GM19023 (cell line): ENCODE data around the gene SLC22A5.
"Not testable (repeated sequence)": the region's sequence is repeated elsewhere in the genome, so short reads cannot be mapped to it uniquely, and the experiment has no call there.

Experiments used
- ATAC-seq: cut with Tn5 transposase; IDR thresholded peaks from one replicate; pipeline ENCODE4 v1.9.1; 2021; ENCODE audit warnings: mild to moderate bottlenecking, moderate library complexity; ENCODE audit not compliant: unreplicated experiment

The SLC22A5 gene

DNA sequence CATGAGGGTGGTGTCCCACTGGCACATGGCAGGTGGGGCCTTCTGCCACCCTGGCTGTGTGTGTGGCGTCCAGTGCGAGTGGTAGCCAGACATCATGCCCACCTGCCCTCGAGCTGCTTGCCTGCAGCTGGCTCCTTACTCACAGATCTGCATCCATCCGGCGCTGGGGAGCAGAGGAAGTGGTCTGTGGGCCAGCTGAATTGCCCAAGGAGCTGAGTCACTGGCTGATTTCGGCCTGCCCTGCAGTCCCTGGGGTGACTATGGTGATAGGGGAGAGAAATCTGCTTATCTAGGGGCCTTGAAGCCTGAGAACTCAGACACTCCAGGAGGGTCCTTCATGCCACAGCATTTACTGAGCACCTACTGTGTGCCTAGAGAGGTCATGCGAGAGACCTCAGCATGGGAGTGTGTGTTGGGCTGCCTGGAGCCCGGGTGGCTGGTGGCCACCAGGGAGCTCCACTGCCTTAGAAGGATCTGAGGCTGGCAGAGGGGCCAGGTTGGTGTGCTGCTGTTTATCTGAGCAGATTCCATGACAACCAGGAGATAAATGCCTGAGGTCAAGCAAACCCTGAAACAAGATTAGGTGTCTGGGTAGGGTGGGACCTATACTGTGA lies 57.1 kb downstream of the SLC22A5 start:
- ATAC-seq, result peak; percentile 34

DNA sequence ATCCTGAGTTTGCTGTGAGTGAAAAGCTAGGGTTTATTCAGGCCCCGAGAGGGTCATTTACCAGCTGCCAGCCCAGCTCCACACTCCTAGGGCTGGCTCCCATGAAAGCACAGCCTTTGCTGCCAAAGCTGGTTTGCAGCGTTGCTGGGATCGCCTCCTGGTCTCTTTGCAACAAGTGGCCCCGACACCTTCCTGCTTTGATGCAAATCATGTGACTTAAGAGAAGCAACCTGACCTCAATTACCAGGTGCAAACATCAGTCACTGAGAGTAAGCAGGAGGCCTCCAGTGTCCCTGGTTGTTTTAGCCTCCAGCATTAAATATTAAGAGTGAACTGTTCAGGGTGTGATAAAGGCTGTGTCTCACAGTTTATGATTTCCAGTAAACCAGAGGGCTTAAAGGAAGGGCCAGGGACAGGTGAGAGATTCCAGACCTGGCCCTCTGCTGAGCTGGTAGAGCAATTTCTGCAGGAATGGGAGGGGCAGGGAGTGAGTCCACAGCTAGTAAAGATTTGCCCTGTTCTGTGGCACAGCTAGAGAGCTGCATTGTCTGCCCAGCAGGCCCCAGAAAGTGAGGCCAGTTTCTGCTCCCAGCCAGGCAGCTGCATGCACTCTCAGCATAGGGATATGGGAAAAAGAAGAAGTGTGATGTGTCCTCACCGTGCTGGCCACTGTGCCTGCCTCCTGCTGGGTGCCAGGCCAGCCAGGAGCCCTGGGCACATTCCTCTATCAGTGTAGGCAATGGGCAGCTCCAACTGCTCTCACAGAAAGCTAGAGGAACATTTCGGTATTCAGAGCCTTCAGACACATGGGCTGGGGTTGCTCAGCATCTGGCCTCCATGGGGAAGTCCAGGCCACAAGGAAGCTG lies 58.0 kb downstream of the SLC22A5 start:
- ATAC-seq, result no peak

DNA sequence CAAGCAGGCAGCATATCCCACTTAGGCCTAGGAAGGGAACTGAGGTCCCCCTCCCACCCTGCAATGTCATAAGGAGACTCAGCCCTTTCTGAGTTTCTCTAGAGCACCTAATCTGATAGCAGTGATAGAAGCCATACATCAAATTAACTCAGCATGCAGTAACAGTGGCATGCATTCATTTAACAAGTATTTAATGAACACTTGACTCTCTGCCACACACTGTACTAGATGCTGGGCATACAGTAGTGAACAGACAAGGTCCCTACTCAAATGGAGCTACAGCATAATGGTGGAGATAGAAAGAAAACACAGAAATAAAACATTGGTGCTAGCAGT lies 58.6 kb downstream of the SLC22A5 start:
- ATAC-seq, result no peak

DNA sequence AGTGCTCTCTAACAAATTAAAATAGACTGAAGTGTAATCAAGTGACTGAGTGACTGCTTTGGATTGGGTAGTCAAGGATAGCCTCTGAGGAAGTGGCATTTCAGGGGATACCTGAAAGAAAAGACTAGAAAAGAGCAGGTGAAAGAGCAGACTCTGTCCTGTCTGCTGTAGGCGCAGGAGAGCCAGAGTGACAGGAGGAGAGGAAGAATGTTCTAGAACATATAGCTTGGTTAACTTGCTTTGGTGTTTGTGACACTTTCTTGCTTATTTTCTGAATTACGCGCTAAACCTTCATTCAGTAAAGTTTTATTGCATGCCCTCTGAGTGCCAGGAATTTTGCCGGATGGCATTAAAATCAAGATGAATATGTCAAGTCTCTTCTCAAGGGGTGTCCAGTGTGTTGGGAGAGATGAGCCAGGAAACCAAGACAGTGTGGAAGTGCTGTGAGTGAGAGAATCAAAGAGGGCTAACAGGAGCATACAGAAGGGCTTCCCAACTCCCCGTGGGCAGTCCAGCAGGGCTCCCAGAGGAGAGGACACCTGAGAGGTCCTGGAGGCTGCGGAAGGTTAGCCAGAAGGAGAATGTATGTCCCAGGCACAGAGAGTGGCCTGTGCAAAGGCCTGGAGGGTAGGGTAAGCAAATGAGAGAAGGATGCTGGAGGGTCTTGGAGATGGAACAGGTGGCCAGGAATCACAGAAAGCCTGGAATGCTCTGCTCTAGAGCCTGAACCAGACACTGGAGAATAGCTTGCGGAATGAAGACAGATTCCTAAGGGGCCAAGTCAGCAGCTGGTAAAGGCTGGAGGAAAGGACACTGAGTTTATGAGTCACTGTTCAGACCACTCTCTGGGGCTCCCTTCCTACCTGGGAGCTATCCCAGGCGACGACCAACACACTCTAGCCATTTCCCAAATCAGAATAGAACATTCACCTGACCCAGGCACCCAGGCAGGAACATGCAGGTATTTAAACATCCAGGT lies 59.3 kb downstream of the SLC22A5 start:
- no peak for ATAC-seq

DNA sequence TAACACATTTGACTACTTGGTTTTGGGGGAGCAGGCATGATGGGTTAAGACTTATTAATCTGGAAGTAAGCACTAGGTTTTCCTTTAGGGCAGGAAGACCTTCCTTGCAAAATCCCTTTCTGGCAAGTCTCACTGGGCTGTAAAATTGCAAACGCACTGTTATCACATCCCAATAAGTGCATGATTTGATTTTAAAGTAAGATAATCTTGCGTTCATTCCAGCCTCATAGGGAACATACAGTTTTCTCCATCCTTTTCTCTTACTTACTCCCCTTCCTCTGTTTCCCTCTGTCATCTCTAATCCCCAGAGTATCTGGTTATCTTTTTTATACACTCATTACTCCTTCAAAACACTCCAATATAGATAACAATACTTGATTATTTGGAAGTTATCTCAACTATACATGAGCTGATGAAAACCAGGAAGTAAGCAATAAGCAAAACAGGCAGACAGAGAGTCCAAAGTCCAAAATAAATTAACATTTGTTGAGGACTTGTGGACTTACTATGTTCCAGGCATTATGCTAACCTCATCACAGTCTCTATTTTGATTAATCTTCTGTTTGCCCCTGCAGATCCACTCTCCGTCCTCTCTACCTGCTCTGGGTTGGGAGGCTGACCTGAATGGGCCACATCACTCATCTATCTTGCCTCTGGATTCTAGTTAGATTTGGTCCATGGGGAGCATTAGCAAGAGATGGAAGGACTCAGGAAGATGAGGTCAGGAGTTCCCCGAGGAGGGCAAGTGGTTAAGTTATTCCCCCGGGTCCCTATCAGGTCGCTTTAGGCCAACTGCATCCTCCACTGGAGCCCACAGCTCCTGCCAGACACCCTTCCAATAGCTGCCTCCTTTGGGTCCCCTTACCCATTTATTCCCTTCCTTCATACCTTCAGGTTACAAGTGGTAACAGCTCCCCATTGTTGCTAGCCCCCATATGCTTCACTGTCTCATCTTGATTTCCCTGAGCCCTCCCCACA lies 60.2 kb downstream of the SLC22A5 start:
- no peak for ATAC-seq

DNA sequence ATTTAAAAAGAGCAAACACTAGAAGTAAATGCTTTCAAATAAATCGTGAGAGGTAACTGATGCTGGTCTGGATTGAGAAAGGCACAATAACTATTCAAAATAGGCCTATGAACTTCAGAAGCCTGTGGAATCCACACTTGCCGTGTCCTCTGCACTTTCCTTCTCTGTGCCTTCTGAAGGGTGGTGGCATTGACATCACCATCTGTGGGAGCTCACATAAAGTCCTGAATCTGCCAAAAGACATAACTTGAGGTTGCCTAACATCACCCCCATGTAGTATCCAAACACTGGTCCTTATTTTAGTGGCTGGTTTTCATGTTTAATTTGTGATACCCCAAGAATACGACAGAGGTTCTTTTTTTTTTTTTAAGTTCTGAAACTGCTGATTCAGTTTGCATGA lies 61.2 kb downstream of the SLC22A5 start:
- ATAC-seq, result no peak

DNA sequence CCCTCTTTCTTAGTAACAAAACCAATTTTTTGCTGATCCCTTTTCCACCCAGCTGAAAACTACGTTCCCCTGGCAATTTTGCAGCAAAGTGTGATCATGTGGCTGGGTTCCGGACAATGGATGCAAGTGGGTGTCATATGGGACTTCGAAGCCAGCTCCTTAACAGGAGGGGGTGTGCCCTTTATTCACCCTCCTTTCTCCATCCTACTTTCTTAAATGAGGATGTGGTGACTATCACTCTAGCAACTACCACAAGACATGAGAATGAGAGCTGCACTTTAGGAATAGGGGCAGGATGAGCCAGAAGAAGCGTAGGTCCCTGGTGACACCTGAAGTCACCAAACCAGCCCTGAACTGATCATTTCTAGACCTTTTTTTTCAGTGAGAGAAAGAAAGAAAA lies 62.1 kb downstream of the SLC22A5 start:
- no peak for ATAC-seq

DNA sequence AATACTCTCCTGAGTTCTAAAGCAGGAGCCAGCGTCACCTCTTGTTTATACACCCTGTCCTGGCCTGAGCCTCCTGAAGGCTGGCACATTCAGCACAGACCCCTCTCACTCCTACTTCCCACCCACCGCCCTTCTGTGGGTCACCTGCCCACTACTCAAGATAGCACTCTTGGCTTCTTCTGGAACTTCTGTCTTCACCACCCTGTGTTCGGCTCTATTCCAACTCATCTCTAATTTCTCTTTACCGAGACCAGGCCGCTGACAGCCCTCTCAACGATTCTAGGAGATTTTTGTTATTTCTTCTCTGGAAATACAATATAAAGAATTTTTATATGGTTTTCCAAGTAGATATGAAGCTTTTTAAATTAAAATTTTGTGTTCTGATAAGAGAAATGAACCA lies 63.6 kb downstream of the SLC22A5 start:
- ATAC-seq, result no peak

DNA sequence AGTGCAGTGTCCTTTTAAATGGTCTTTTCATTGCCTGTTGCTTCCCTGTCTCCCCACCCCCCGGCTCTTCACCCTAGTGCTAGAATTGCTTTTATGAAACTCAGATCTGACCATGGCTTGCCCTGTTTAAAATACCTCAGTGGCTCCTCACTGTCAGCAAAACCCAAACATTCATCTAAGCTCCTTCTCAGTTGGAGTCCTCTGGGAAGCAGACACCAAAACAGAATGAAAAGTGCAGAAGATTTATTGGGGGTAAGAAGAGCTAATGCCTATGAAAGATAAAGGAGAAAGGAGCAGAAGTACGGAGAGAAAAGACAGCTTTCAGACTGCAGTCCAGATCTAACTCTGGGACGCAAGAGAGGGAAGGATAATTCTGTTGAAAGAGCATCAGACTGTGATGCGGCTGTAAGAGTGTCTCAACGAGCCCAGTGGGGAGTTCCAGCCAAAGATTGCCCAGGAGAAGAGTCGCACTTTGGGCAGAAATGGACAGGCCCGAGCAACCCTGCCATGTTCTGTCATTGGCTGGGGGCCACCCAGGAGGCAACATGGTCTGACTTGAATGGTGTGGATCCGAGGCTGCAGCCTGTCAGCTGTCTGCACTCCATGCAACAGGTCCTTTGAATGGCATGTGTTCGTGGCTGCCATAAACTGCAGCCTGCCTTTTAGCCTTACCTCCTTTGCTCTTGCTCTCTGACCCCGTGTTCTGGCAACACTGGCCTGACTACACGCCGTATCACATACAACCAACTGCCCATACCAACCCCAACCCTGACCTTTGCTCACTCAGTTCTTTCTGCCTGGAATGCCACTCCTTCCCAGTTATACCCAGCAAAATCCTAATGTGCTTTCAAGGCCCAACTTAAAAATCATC lies 65.1 kb downstream of the SLC22A5 start:
- ATAC-seq, result no peak

DNA sequence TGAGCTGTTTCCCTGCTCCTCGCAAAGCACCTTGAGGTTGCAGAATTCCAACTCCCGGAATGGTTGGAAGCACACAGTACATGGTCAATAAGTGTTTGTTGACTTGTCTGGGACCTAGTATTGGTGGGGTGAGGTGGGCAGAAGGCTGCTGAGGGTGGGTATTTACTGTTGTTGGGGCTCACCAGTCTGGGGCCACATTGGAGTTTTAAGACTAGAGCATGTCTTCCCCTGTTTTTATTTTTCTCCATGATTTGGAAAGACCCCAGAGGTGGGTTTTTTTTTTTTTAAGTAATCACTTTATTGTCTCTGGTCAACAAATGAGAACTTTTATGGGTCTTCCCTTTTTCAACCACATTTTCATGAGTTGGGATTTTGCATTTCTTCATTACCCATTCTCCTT lies 65.9 kb downstream of the SLC22A5 start:
- ATAC-seq, result no peak

DNA sequence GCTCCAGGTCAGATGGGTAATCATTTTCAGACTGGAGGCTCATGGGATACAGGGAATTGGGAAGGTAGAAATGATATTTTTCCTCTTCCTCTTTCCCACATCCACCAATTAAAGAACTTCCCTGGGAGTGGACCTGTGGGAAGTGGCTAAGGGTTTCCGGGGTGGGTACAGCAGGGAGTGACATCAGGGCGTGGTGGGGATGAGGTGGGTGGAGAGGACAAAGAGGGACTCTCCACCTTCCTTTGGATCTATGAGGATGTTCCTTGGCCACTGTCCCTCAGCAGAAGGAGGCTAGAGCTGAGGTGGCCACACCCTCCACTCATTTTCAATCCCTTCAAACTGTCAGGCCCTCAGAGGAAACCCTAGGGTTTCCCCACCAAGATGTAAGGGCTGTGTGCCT lies 66.4 kb downstream of the SLC22A5 start:
- no peak for ATAC-seq

DNA sequence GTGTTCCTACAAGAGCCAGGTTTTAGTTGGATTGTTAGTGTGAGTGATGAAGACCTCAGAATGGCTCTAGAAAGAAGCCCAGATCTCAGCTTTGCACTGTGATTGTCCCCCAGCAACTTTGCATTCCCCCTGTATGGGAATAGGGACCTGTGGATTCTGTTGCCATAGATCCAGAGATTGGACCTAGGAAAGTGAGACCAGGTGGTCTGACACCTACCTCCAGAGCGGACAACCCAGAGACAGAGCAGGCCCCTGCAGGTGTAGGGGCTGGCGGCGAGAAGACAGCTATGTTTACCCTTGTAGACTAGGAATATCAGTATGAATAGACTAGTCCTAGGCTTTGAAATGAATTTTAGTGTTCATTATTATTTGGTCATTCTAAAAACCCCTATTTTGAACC lies 67.4 kb downstream of the SLC22A5 start:
- no peak for ATAC-seq

DNA sequence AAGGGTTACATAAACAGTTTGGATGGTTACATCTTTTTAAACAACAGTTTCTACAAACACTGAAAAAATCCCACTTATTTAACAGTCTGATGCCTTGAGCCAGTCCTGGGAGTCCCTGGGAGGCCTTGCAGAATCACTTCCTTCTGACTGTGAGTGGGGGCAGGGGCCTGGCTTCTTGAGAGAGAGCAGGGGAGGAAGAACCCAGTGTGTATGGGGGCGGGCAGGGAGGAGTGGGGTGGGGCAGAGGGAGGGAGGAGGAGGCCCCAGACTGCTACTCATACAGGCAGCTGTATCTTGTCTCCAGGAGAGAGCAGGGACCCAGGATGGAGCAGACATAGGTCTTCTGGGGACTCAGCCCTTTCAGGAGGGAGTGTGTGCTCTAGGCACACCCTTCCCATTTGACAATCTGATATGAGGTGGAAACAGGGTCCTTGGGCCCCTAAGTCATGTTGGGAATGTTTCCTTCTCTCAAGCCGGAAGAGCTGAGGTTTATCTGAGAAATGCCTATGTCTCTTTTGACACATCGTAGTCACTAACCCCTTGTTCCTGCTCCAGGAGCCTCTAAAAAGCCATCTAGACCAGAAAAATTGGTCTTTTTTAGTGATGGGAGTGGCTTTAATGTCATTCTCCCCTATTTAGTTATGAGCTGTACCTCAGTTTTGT lies 68.2 kb downstream of the SLC22A5 start:
- peak; percentile 82 for ATAC-seq

DNA sequence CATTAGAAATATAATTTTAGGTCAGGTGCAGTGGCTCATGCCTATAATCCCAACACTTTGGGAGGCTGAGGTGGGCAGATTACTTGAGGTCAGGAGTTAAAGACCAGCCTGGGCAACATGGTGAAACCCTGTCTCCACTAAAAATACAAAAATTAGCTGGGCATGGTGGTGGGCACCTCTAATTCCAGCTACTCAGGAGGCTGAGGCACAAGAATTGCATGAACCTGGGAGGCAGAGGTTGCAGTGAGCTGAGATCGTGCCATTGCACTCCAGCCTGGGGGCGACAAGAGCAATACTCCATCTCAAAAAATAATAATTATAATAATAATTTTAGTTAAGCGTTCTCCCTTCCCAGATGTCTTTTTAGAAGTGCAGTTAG lies 68.7 kb downstream of the SLC22A5 start:
- ATAC-seq, result not testable (repeated sequence)

DNA sequence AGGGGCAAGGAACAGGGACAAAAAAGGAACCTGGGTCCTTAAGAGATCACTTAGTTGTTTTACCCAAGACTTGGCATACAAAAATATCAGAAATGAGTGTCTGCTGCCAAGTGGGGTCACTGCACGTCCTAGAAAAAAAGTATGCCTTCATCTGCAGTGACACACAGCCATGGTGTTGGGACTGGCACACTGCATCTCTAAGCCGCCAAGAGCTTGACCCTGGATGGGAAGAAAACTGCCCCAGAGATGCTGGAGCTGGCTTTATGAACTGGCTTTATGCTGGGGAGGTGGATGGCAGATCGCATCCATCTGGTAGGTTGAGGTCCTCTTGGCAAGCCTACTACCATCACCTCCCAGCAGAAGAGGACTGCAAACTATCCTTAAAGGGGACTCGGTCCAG lies 69.4 kb downstream of the SLC22A5 start:
- no peak for ATAC-seq

DNA sequence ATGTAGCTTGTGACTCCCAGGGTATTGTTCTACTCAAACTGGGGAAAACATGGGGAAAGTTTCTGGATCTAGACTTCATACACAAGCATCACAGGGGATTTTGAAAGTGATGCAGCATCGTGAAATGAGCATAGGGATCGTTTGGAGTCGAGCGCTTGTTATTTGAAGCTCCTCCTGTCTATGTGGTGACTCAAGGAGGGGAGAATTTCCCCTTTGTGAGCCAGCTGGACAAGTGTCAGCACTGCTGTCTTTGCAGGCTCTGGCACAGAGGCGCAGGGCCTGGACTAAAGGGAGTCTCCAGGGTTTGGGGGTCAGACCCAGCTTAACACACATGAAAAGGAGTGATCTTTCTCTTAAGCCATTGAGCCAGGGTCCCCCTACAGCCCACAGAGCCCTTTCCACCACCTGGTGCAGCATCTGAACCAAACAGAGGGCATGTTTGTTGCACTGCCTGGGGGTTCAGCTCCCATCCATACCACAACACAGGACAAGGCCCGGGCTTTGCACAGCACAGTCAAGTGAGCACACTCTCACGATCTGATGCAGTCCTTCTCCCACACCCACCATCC lies 70.1 kb downstream of the SLC22A5 start:
- ATAC-seq, result no peak

DNA sequence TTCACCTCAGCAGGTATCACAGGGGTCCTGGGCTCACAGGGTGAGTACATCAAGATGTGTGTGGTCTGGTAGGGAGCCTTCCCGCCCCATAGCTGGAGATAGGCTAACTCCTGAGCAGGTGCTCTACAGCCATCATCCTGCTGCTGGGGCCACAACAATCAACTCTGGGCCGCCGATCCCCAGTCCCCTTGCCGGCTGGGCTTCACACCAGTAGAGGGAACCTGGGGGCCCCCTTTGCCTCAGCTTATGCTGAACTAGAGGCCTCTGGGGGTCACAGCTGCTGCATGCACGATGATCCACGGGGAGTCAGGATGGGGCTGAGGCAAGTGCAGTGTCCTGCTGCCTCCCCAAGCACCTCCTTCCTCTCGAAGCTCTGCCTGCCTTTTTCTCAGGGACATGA lies 74.6 kb downstream of the SLC22A5 start:
- ATAC-seq, result no peak
